Measurements from ENCODE around the gene DHFR. TPM values are rescaled to one million over a fixed set of nuclear protein-coding genes. Genes with fewer than 3 reads are reported as not detected.

DHFR gene
- total RNA-seq, 1 donor from 2014 or later: 14.4 TPM

GRCh38 chr5:80654054-80654390, 761 bp downstream of the DHFR start:
- Mint-ChIP-seq H3K9me3 (ENCODE audit: unreplicated experiment) (no peaks in the 10 kb centered on the region), H3K4me3 (ENCODE audit: unreplicated experiment) (peak overlapping the region; percentile 85), H3K27ac (ENCODE audit: unreplicated experiment) (peak overlapping the region; percentile 66), H3K27me3 (ENCODE audit: low read depth, unreplicated experiment) (no peaks in the 10 kb centered on the region), H3K36me3 (ENCODE audit: low read depth, unreplicated experiment) (no peaks in the 10 kb centered on the region), H3K4me1 (ENCODE audit: low read depth, unreplicated experiment) (peaks cover 18% of the 10 kb centered on the region)
- H3K9me3 ChIP-seq (ENCODE audit: insufficient read depth, low read depth, low read length): no peaks in the 10 kb centered on the region
- H3K79me2 ChIP-seq (ENCODE audit: insufficient read depth, low read length): peaks cover 25% of the 10 kb centered on the region
- peak overlapping the region; percentile 30 for H2AFZ ChIP-seq (ENCODE audit: low read depth, low read length)
- H4K20me1 ChIP-seq (ENCODE audit: insufficient read depth, low read length): peaks cover 13% of the 10 kb centered on the region
- H3K9ac ChIP-seq (ENCODE audit: low read length): peak overlapping the region; percentile 92
- no peak for DNase-seq (ENCODE audit: low read depth)
- no peak for FAIRE-seq
- H3K27ac ChIP-seq (ENCODE audit: low read depth, low read length): peak overlapping the region; percentile 59
- peak overlapping the region; percentile 99 for H3K4me2 ChIP-seq (ENCODE audit: low read length)
- H3K27me3 ChIP-seq (ENCODE audit: insufficient read depth, low read length): no peaks in the 10 kb centered on the region
- no peak for TF ChIP-seq EZH2 (IDR thresholded peaks at IDR 0.05; ENCODE audit: insufficient read depth, low read length)
- no peak for TF ChIP-seq CTCF (IDR thresholded peaks at IDR 0.05; ENCODE audit: insufficient read depth, low read depth, low read length)
- H3K4me3 ChIP-seq (ENCODE audit: insufficient read depth, low read depth, low read length): peak overlapping the region; percentile 83
- H3K36me3 ChIP-seq (ENCODE audit: insufficient read depth, low read length): peaks cover 14% of the 10 kb centered on the region
- peaks cover 24% of the 10 kb centered on the region for H3K4me1 ChIP-seq (ENCODE audit: insufficient read depth, low read length)

GRCh38 chr5:80653502-80653901, 1.3 kb downstream of the DHFR start:
- peaks cover 18% of the 10 kb centered on the region for H3K4me1 Mint-ChIP-seq (ENCODE audit: low read depth, unreplicated experiment)
- Histone ChIP-seq H2AFZ (ENCODE audit: low read depth, low read length) (no peak overlapping the region), H4K20me1 (ENCODE audit: insufficient read depth, low read length) (peaks cover 13% of the 10 kb centered on the region), H3K9me3 (ENCODE audit: insufficient read depth, low read depth, low read length) (no peaks in the 10 kb centered on the region), H3K27ac (ENCODE audit: low read depth, low read length) (peak overlapping the region; percentile 59), H3K4me1 (ENCODE audit: insufficient read depth, low read length) (peaks cover 24% of the 10 kb centered on the region), H3K4me2 (ENCODE audit: low read length) (peak overlapping the region; percentile 99), H3K79me2 (ENCODE audit: insufficient read depth, low read length) (peaks cover 25% of the 10 kb centered on the region), H3K36me3 (ENCODE audit: insufficient read depth, low read length) (peaks cover 11% of the 10 kb centered on the region), H3K27me3 (ENCODE audit: insufficient read depth, low read length) (no peaks in the 10 kb centered on the region), H3K4me3 (ENCODE audit: insufficient read depth, low read depth, low read length) (peak overlapping the region; percentile 83), H3K9ac (ENCODE audit: low read length) (peak overlapping the region; percentile 92)
- TF ChIP-seq CTCF (IDR thresholded peaks at IDR 0.05; ENCODE audit: insufficient read depth, low read depth, low read length) (no peak), EZH2 (IDR thresholded peaks at IDR 0.05; ENCODE audit: insufficient read depth, low read length) (no peak)
- DNase-seq (ENCODE audit: low read depth) (no peak), FAIRE-seq (no peak)
- peaks cover 1% of the 10 kb centered on the region for H3K36me3 Mint-ChIP-seq (ENCODE audit: low read depth, unreplicated experiment)
- no peaks in the 10 kb centered on the region for H3K9me3 Mint-ChIP-seq (ENCODE audit: unreplicated experiment)
- peak overlapping the region; percentile 85 for H3K4me3 Mint-ChIP-seq (ENCODE audit: unreplicated experiment)
- no peaks in the 10 kb centered on the region for H3K27me3 Mint-ChIP-seq (ENCODE audit: low read depth, unreplicated experiment)
- no peak overlapping the region for H3K27ac Mint-ChIP-seq (ENCODE audit: unreplicated experiment)

- H3K4me1 Mint-ChIP-seq (ENCODE audit: low read depth, unreplicated experiment): no peaks in the 10 kb centered on the region
- H3K27ac Mint-ChIP-seq (ENCODE audit: unreplicated experiment): no peak overlapping the region
- Histone ChIP-seq H3K27me3 (ENCODE audit: insufficient read depth, low read length) (no peaks in the 10 kb centered on the region), H3K4me3 (ENCODE audit: insufficient read depth, low read depth, low read length) (no peak overlapping the region), H3K27ac (ENCODE audit: low read depth, low read length) (no peak overlapping the region), H3K4me1 (ENCODE audit: insufficient read depth, low read length) (no peaks in the 10 kb centered on the region), H3K79me2 (ENCODE audit: insufficient read depth, low read length) (no peaks in the 10 kb centered on the region), H3K9me3 (ENCODE audit: insufficient read depth, low read depth, low read length) (no peaks in the 10 kb centered on the region), H2AFZ (ENCODE audit: low read depth, low read length) (no peak overlapping the region), H3K4me2 (ENCODE audit: low read length) (no peak overlapping the region), H4K20me1 (ENCODE audit: insufficient read depth, low read length) (no peaks in the 10 kb centered on the region), H3K9ac (ENCODE audit: low read length) (no peak overlapping the region), H3K36me3 (ENCODE audit: insufficient read depth, low read length) (peaks cover 8% of the 10 kb centered on the region)
- TF ChIP-seq CTCF (IDR thresholded peaks at IDR 0.05; ENCODE audit: insufficient read depth, low read depth, low read length) (no peak), EZH2 (IDR thresholded peaks at IDR 0.05; ENCODE audit: insufficient read depth, low read length) (no peak)
- H3K36me3 Mint-ChIP-seq (ENCODE audit: low read depth, unreplicated experiment): peaks cover 12% of the 10 kb centered on the region
- FAIRE-seq (no peak), DNase-seq (ENCODE audit: low read depth) (no peak)
- H3K4me3 Mint-ChIP-seq (ENCODE audit: unreplicated experiment): no peak overlapping the region
- no peaks in the 10 kb centered on the region for H3K9me3 Mint-ChIP-seq (ENCODE audit: unreplicated experiment)
- no peaks in the 10 kb centered on the region for H3K27me3 Mint-ChIP-seq (ENCODE audit: low read depth, unreplicated experiment)
These were observed 7.9 kb downstream of the DHFR start for GRCh38 chr5:80646926-80647325.

All from astrocyte (in vitro differentiated cells and primary cell).